Activated CD4-positive, alpha-beta T cell treated with anti-CD3 and anti-CD28 coated beads for 36 hours (primary cell): ENCODE measurements around the gene TET3. TPM values are rescaled to one million over a fixed set of nuclear protein-coding genes. Genes with fewer than 3 reads are reported as not detected.
A peak's percentile ranks its signal among the peaks of the same experiment; 100 is the strongest.

Source experiments
- ATAC-seq: fragments of 200-7000 bp; cut with Tn5 transposase; one replicate; pipeline ENCODE4 v1.10.0; 2021; ENCODE audit warnings: mild to moderate bottlenecking, moderate library complexity
- CTCF ChIA-PET: fragments of 350-600 bp; sonication (Branson Sonifier 250); formaldehyde crosslinking; loops from one replicate; lab custom pipeline; 2021; ENCODE audit warnings: antibody characterized with exemption; lab: Charles Lee
- POLR2A ChIA-PET: fragments of 350-600 bp; sonication (Branson Sonifier 250); formaldehyde crosslinking; loops from one replicate; lab custom pipeline; 2021; ENCODE audit warnings: antibody characterized with exemption, inconsistent platforms; lab: Charles Lee
- DNase-seq: peaks from one replicate; pipeline ENCODE4 v3.0.0-alpha.2; 2020
- H3K27ac Mint-ChIP-seq: one replicate; pipeline ENCODE4 v1.8.0; 2021; ENCODE audit warnings: mixed read lengths
- H3K27me3 Mint-ChIP-seq: one replicate; pipeline ENCODE4 v1.8.0; 2021; ENCODE audit warnings: mixed read lengths
- H3K36me3 Mint-ChIP-seq: one replicate; pipeline ENCODE4 v1.8.0; 2021; ENCODE audit warnings: low read depth, mixed read lengths
- H3K4me1 Mint-ChIP-seq: one replicate; pipeline ENCODE4 v1.8.0; 2021; ENCODE audit warnings: mixed read lengths
- H3K4me3 Mint-ChIP-seq: one replicate; pipeline ENCODE4 v1.8.0; 2021; ENCODE audit warnings: mild to moderate bottlenecking, moderate library complexity, mixed read lengths
- H3K9me3 Mint-ChIP-seq: one replicate; pipeline ENCODE4 v1.8.0; 2021; ENCODE audit warnings: low read depth, mixed read lengths
- intact Hi-C, 2 experiments: fragments of 100-400 bp; cut with DNase I in 1 of 2; cut with micrococcal nuclease in 1 of 2; formaldehyde crosslinking; loops; one replicate each; pipeline versions ENCODE4 v1.14.2 to v1.15.1; 2022 to 2024; cut with DNase I, micrococcal nuclease
- total RNA-seq, 2 experiments: library from RNA; stranded (reverse); gene quantifications; one replicate each; pipeline ENCODE4 v1.2.3, GENCODE V29; 2021

The TET3 gene
- total RNA-seq, 2 experiments from 2014 or later, result 15.0 to 17.3 TPM

GRCh38 chr2:73977466-73977865 lies 7.2 kb upstream of the TET3 start:
- H3K36me3 Mint-ChIP-seq, result no peaks in the 10 kb centered on the region
- no peak overlapping the region for H3K4me3 Mint-ChIP-seq
- no peak for ATAC-seq
- CTCF ChIA-PET, result no interaction called here
- no peak for DNase-seq
- peak overlapping the region; percentile 62 for H3K27ac Mint-ChIP-seq
- intact Hi-C loops, result no loop called here
- peaks cover 75% of the 10 kb centered on the region for H3K4me1 Mint-ChIP-seq
- H3K9me3 Mint-ChIP-seq, result no peaks in the 10 kb centered on the region
- POLR2A ChIA-PET, result no interaction called here
- H3K27me3 Mint-ChIP-seq, result no peaks in the 10 kb centered on the region

- CTCF ChIA-PET, result interaction anchor here (0.8 to 1.8 kb wide), 7 partner anchors 8 to 155 kb away, joined by 3 to 8 read pairs (median 4); partner anchors contain the start of gene STAMBP
- Mint-ChIP-seq H3K36me3 (peaks cover 4% of the 10 kb centered on the region), H3K9me3 (no peaks in the 10 kb centered on the region), H3K27ac (peak overlapping the region; percentile 91), H3K27me3 (no peaks in the 10 kb centered on the region), H3K4me1 (peaks cover 80% of the 10 kb centered on the region), H3K4me3 (peak overlapping the region; percentile 68)
- intact Hi-C loops, result loop anchor here (1.0 to 2.0 kb wide), 5 partner anchors 8 to 46 kb away; no protein-coding TSS in a partner anchor
- POLR2A ChIA-PET, result interaction anchor here (0.7 to 1.2 kb wide), 2 partner anchors 9 to 15 kb away, joined by 4 to 5 read pairs; no protein-coding TSS in a partner anchor
- peak; percentile 84 for DNase-seq
- ATAC-seq, result peak; percentile 92
These were observed 5.7 kb upstream of the TET3 start for GRCh38 chr2:73979021-73979420.

GRCh38 chr2:73979686-73980085 lies 5.0 kb upstream of the TET3 start:
- ChIA-PET CTCF (interaction anchor here (0.6 to 1.8 kb wide), 8 partner anchors 9 to 156 kb away, joined by 3 to 6 read pairs (median 4); no protein-coding TSS in a partner anchor), POLR2A (interaction anchor here (0.7 to 1.2 kb wide), 2 partner anchors 9 to 16 kb away, joined by 4 to 5 read pairs; no protein-coding TSS in a partner anchor)
- Mint-ChIP-seq H3K36me3 (peaks cover 4% of the 10 kb centered on the region), H3K9me3 (no peaks in the 10 kb centered on the region), H3K27me3 (no peaks in the 10 kb centered on the region), H3K4me1 (peaks cover 80% of the 10 kb centered on the region), H3K4me3 (peak overlapping the region; percentile 68), H3K27ac (peak overlapping the region; percentile 91)
- ATAC-seq (peak; percentile 8), DNase-seq (no peak)
- intact Hi-C loops, result loop anchor here (1.0 to 10.0 kb wide), 6 partner anchors 8 to 125 kb away; no protein-coding TSS in a partner anchor

GRCh38 chr2:73980566-73980965 lies 4.1 kb upstream of the TET3 start:
- ChIA-PET POLR2A (interaction anchor here (0.5 kb wide), 1 partner anchor 139 kb away, joined by 3 read pairs; no protein-coding TSS in a partner anchor), CTCF (interaction anchor here (0.6 to 1.8 kb wide), 6 partner anchors 8 to 286 kb away, joined by 3 to 6 read pairs (median 4); no protein-coding TSS in a partner anchor)
- Mint-ChIP-seq H3K27me3 (no peaks in the 10 kb centered on the region), H3K4me3 (peak overlapping the region; percentile 68), H3K36me3 (peaks cover 4% of the 10 kb centered on the region), H3K27ac (peak overlapping the region; percentile 70), H3K4me1 (peaks cover 74% of the 10 kb centered on the region), H3K9me3 (no peaks in the 10 kb centered on the region)
- no peak for DNase-seq
- intact Hi-C loops, result loop anchor here in 1 of 2 experiments (10.0 kb wide), 1 partner anchor 126 kb away; no protein-coding TSS in a partner anchor
- ATAC-seq, result no peak

GRCh38 chr2:73981081-73982001 lies 3.4 kb upstream of the TET3 start:
- DNase-seq, result peak; percentile 72
- H3K9me3 Mint-ChIP-seq, result no peaks in the 10 kb centered on the region
- ChIA-PET CTCF (interaction anchor here (0.6 to 1.4 kb wide), 6 partner anchors 9 to 146 kb away, joined by 3 to 4 read pairs (median 3); no protein-coding TSS in a partner anchor), POLR2A (interaction anchor here (0.5 to 0.7 kb wide), 3 partner anchors 95 to 1659 kb away, joined by 3 to 7 read pairs (median 3); no protein-coding TSS in a partner anchor)
- peaks cover 9% of the 10 kb centered on the region for H3K36me3 Mint-ChIP-seq
- H3K4me3 Mint-ChIP-seq, result peak overlapping the region; percentile 68
- peak; percentile 13 for ATAC-seq
- peaks cover 73% of the 10 kb centered on the region for H3K4me1 Mint-ChIP-seq
- peak overlapping the region; percentile 70 for H3K27ac Mint-ChIP-seq
- intact Hi-C loops, result loop anchor here in 1 of 2 experiments (10.0 kb wide), 1 partner anchor 127 kb away; no protein-coding TSS in a partner anchor
- no peaks in the 10 kb centered on the region for H3K27me3 Mint-ChIP-seq

GRCh38 chr2:73982140-73982617 lies 2.5 kb upstream of the TET3 start:
- intact Hi-C loops, result loop anchor here in 1 of 2 experiments (10.0 kb wide), 1 partner anchor 127 kb away; no protein-coding TSS in a partner anchor

GRCh38 chr2:73983322-73984202 lies 1.1 kb upstream of the TET3 start:
- ChIA-PET CTCF (interaction anchor here (1.4 kb wide), 1 partner anchor 76 kb away, joined by 3 read pairs; no protein-coding TSS in a partner anchor), POLR2A (no interaction called here)
- Mint-ChIP-seq H3K27me3 (no peaks in the 10 kb centered on the region), H3K4me3 (peak overlapping the region; percentile 77), H3K36me3 (peaks cover 26% of the 10 kb centered on the region), H3K27ac (peak overlapping the region; percentile 86), H3K4me1 (peaks cover 72% of the 10 kb centered on the region), H3K9me3 (no peaks in the 10 kb centered on the region)
- intact Hi-C loops, result loop anchor here (1.0 to 10.0 kb wide), 5 partner anchors 21 to 247 kb away; partner anchors contain the start of genes BOLA3 (in 1 of the 2), MTHFD2 (in 1 of the 2) and TPRKB (in 1 of the 2)
- peak; percentile 51 for DNase-seq
- ATAC-seq, result no peak

More at GRCh38 chr2:73982140-73982617, 2.5 kb upstream of the TET3 start:
- ATAC-seq (no peak), DNase-seq (no peak)
- H3K36me3 Mint-ChIP-seq, result peaks cover 15% of the 10 kb centered on the region
- ChIA-PET CTCF (interaction anchor here (1.4 kb wide), 1 partner anchor 74 kb away, joined by 3 read pairs; no protein-coding TSS in a partner anchor), POLR2A (interaction anchor here (0.6 kb wide), 1 partner anchor 96 kb away, joined by 7 read pairs; no protein-coding TSS in a partner anchor)
- no peaks in the 10 kb centered on the region for H3K27me3 Mint-ChIP-seq
- H3K27ac Mint-ChIP-seq, result no peak overlapping the region
- no peak overlapping the region for H3K4me3 Mint-ChIP-seq
- H3K9me3 Mint-ChIP-seq, result no peaks in the 10 kb centered on the region
- peaks cover 73% of the 10 kb centered on the region for H3K4me1 Mint-ChIP-seq

GRCh38 chr2:73984922-73985307 lies 205 bp downstream of the TET3 start:
- Mint-ChIP-seq H3K27me3 (no peaks in the 10 kb centered on the region), H3K9me3 (no peaks in the 10 kb centered on the region), H3K4me3 (no peak overlapping the region), H3K4me1 (peaks cover 71% of the 10 kb centered on the region), H3K27ac (no peak overlapping the region), H3K36me3 (peaks cover 38% of the 10 kb centered on the region)
- intact Hi-C loops, result loop anchor here (1.0 to 10.0 kb wide), 9 partner anchors 17 to 248 kb away; partner anchors contain the start of genes BOLA3 (in 2 of the 2), MTHFD2 (in 1 of the 2) and TPRKB (in 1 of the 2)
- ChIA-PET CTCF (interaction anchor here (2.9 kb wide), 1 partner anchor 46 kb away, joined by 10 read pairs; no protein-coding TSS in a partner anchor), POLR2A (interaction anchor here (0.6 kb wide), 1 partner anchor 156 kb away, joined by 3 read pairs; the partner anchor contains the start of gene STAMBP)
- ATAC-seq (peak; percentile 4), DNase-seq (peak; percentile 80)

- Mint-ChIP-seq H3K9me3 (peaks cover 4% of the 10 kb centered on the region), H3K36me3 (peaks cover 44% of the 10 kb centered on the region), H3K27me3 (no peaks in the 10 kb centered on the region), H3K27ac (peak overlapping the region; percentile 73), H3K4me3 (peak overlapping the region; percentile 87), H3K4me1 (peaks cover 71% of the 10 kb centered on the region)
- DNase-seq, result peak; percentile 83
- ChIA-PET POLR2A (interaction anchor here (0.6 to 1.4 kb wide), 4 partner anchors 10 to 473 kb away, joined by 3 to 4 read pairs (median 3); partner anchors contain the start of genes STAMBP and WBP1), CTCF (interaction anchor here (2.3 to 2.9 kb wide), 2 partner anchors 16 to 47 kb away, joined by 10 to 16 read pairs; no protein-coding TSS in a partner anchor)
- ATAC-seq, result peak; percentile 47
- intact Hi-C loops, result loop anchor here (1.0 to 10.0 kb wide), 12 partner anchors 17 to 249 kb away; partner anchors contain the start of genes BOLA3 (in 1 of the 2), DGUOK (in 1 of the 2), STAMBP (in 1 of the 2) and TPRKB (in 1 of the 2)
These were observed 786 bp downstream of the TET3 start for GRCh38 chr2:73985308-73986084.
